Measurements from ENCODE around the gene TMEM100.

The TMEM100 gene

DNA sequence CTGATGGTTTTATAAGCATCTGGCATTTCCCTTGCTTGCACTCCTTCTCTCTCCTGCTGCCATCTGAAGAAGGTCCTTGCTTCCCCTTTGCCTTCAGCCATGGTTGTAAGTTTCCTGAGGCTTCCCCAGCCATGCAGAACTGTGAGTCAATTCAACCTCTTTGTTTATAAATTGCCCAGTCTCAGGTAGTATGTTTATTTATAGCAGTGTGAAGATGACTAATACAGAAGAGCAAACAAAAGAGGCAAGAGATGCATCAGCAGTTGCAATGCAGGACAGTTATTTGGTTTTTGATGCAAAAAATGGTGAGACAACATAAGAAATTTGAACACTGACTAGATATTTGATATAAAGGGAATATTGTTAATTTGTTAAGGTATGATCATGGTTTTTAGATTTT, 16.8 kb downstream of the TMEM100 start:
- H2AFZ ChIP-seq (ENCODE audit: low read length) = no peak overlapping the region
- no peak overlapping the region for H3K4me2 ChIP-seq (ENCODE audit: low read depth, low read length)
- H3K9ac ChIP-seq (ENCODE audit: low read length) = no peak overlapping the region
- no peaks in the 10 kb centered on the region for H3F3A ChIP-seq (ENCODE audit: insufficient read depth, low read length)
- no peaks in the 10 kb centered on the region; the same call in 1 of the 2 replicates for H3K4me1 ChIP-seq (ENCODE audit: low read length)
- H4K20me1 ChIP-seq (ENCODE audit: insufficient read depth, low read length) = no peaks in the 10 kb centered on the region
- no peak for TF ChIP-seq EZH2phosphoT487 (IDR thresholded peaks at IDR 0.05; ENCODE audit: low read length)
- TF ChIP-seq EZH2 (optimal IDR thresholded peaks at IDR 0.05; ENCODE audit: low read depth, low read length) = no peak
- TF ChIP-seq, protein P1, sequence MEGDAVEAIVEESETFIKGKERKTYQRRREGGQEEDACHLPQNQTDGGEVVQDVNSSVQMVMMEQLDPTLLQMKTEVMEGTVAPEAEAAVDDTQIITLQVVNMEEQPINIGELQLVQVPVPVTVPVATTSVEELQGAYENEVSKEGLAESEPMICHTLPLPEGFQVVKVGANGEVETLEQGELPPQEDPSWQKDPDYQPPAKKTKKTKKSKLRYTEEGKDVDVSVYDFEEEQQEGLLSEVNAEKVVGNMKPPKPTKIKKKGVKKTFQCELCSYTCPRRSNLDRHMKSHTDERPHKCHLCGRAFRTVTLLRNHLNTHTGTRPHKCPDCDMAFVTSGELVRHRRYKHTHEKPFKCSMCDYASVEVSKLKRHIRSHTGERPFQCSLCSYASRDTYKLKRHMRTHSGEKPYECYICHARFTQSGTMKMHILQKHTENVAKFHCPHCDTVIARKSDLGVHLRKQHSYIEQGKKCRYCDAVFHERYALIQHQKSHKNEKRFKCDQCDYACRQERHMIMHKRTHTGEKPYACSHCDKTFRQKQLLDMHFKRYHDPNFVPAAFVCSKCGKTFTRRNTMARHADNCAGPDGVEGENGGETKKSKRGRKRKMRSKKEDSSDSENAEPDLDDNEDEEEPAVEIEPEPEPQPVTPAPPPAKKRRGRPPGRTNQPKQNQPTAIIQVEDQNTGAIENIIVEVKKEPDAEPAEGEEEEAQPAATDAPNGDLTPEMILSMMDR (IDR thresholded peaks at IDR 0.05; ENCODE audit: low read length) = no peak
- H3K4me3 ChIP-seq (ENCODE audit: low read length) = no peak overlapping the region
- H3K9me2 ChIP-seq (replicated peaks; ENCODE audit: insufficient read depth, low read length) = no peaks in the 10 kb centered on the region
- no peaks in the 10 kb centered on the region for H3K9me3 ChIP-seq (replicated peaks; ENCODE audit: insufficient read depth, low read length)
- no peak overlapping the region for H3K27ac ChIP-seq (ENCODE audit: low read length)
- no peaks in the 10 kb centered on the region for H3K27me3 ChIP-seq (replicated peaks; ENCODE audit: insufficient read depth, low read length)
- H3K79me2 ChIP-seq (ENCODE audit: low read length) = no peaks in the 10 kb centered on the region
- H3K36me3 ChIP-seq (replicated peaks; ENCODE audit: insufficient read depth, low read length) = no peaks in the 10 kb centered on the region
- peak; percentile 36 for DNase-seq

DNA sequence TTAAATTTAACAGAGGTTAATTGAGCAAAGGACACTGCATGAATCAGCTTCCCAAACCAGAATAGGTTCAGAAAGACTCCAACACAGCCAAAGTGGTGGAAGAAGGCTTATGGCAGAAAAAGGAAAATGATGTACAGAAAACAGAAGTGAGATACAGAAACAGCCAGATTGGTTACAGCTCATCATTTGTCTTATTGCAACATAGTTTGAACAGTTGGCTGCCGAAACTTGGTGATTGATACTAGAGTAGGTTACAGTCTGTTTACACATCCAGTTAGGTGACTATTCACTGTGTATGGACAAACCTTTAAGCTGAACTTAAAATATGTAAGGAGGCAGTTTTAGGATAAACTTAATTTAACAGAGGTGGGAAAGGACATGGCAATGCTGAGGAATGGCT, 18.3 kb downstream of the TMEM100 start:
- H3K27ac ChIP-seq (ENCODE audit: low read length) = no peak overlapping the region
- no peaks in the 10 kb centered on the region for H3K9me3 ChIP-seq (replicated peaks; ENCODE audit: insufficient read depth, low read length)
- no peaks in the 10 kb centered on the region; the same call in 1 of the 2 replicates for H3K4me1 ChIP-seq (ENCODE audit: low read length)
- no peaks in the 10 kb centered on the region for H3K9me2 ChIP-seq (replicated peaks; ENCODE audit: insufficient read depth, low read length)
- no peak overlapping the region for H3K9ac ChIP-seq (ENCODE audit: low read length)
- H2AFZ ChIP-seq (ENCODE audit: low read length) = no peak overlapping the region
- H3F3A ChIP-seq (ENCODE audit: insufficient read depth, low read length) = no peaks in the 10 kb centered on the region
- TF ChIP-seq EZH2phosphoT487 (IDR thresholded peaks at IDR 0.05; ENCODE audit: low read length) (no peak), EZH2 (optimal IDR thresholded peaks at IDR 0.05; ENCODE audit: low read depth, low read length) (no peak)
- TF ChIP-seq, protein P1 (IDR thresholded peaks at IDR 0.05; ENCODE audit: low read length) = no peak
- H3K4me2 ChIP-seq (ENCODE audit: low read depth, low read length) = no peak overlapping the region
- H3K4me3 ChIP-seq (ENCODE audit: low read length) = no peak overlapping the region
- no peak for DNase-seq
- H4K20me1 ChIP-seq (ENCODE audit: insufficient read depth, low read length) = no peaks in the 10 kb centered on the region
- no peaks in the 10 kb centered on the region for H3K79me2 ChIP-seq (ENCODE audit: low read length)
- H3K36me3 ChIP-seq (replicated peaks; ENCODE audit: insufficient read depth, low read length) = no peaks in the 10 kb centered on the region
- H3K27me3 ChIP-seq (replicated peaks; ENCODE audit: insufficient read depth, low read length) = no peaks in the 10 kb centered on the region

DNA sequence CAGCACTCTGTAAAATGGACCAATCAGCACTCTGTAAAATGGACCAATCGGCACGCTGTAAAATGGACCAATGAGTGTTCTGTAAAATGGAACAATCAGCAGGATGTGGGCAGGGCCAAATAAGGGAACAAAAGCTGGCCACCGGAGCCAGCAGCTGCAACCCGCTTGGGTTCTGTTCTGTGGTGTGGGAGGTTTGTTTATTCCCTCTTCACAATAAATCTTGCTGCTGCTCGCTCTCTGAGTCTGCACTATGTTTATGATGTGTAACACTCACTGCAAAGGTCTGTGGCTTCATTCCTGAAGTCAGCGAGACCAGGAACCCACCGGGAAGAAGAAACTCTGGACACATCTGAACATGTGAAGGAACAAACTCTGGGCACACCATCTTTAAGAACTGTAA, 20.5 kb downstream of the TMEM100 start:
- H3K4me3 ChIP-seq (ENCODE audit: low read length) = no peak overlapping the region
- no peaks in the 10 kb centered on the region; the same call in 1 of the 2 replicates for H3K4me1 ChIP-seq (ENCODE audit: low read length)
- H3K27me3 ChIP-seq (replicated peaks; ENCODE audit: insufficient read depth, low read length) = no peaks in the 10 kb centered on the region
- no peaks in the 10 kb centered on the region for H3K79me2 ChIP-seq (ENCODE audit: low read length)
- H3K9me3 ChIP-seq (replicated peaks; ENCODE audit: insufficient read depth, low read length) = no peaks in the 10 kb centered on the region
- H3K4me2 ChIP-seq (ENCODE audit: low read depth, low read length) = no peak overlapping the region
- H4K20me1 ChIP-seq (ENCODE audit: insufficient read depth, low read length) = no peaks in the 10 kb centered on the region
- H3K27ac ChIP-seq (ENCODE audit: low read length) = no peak overlapping the region
- no peak for TF ChIP-seq EZH2 (optimal IDR thresholded peaks at IDR 0.05; ENCODE audit: low read depth, low read length)
- TF ChIP-seq, protein P1 (IDR thresholded peaks at IDR 0.05; ENCODE audit: low read length) = no peak
- no peak for TF ChIP-seq EZH2phosphoT487 (IDR thresholded peaks at IDR 0.05; ENCODE audit: low read length)
- no peak overlapping the region for H3K9ac ChIP-seq (ENCODE audit: low read length)
- no peaks in the 10 kb centered on the region for H3F3A ChIP-seq (ENCODE audit: insufficient read depth, low read length)
- no peaks in the 10 kb centered on the region for H3K9me2 ChIP-seq (replicated peaks; ENCODE audit: insufficient read depth, low read length)
- H2AFZ ChIP-seq (ENCODE audit: low read length) = no peak overlapping the region
- no peak for DNase-seq
- H3K36me3 ChIP-seq (replicated peaks; ENCODE audit: insufficient read depth, low read length) = no peaks in the 10 kb centered on the region

All from MM.1S (cell line).